ENCODE data around the gene EPN2.
A peak's percentile ranks its signal among the peaks of the same experiment; 100 is the strongest.

EPN2 gene

DNA sequence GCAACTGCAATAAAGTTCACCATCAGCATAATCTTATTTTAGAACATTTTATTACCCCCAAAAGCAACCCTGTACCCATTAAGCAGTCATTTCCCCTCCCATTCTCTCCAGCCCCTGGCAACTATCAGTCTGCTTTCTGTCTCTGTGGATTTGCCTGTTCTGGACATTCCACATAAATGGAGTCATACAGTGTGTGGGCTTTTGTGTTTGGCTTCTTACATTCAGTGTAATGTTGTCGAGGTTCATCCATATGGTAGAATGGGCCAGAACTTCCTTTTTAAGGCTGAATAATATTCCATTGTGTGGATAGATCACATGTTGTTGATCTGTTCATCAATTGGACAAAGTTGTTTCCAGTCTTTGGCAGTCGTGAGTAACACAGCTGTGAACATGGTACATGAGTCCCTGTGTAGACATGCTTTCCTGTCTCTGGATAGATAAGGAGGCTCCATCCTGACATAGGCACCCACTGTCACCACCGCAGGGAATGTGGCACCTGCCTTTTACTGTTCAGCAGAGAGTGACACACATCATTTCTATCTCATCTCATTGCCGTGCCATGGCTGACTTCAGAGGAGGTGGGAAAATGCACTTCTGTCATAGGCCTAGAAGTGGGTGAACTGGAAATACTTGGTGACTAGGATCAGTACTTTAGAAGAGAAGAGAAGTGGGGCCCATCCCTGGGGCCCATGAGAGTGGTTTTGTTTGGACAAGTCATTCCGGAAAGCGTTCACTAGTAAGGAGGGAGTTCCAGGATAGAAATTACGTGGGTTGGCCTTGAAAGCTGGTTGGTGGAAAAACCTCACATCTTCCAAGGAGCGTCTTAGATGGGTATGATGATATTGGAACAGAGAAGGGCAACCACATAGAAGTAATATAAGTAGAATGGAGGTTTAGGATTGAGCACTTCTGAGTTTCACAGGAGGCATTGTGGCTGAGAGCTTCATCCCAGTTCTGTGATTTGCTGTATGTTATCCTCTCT is 25.8 kb downstream of the EPN2 start:
- TF ChIP-seq, protein P1, sequence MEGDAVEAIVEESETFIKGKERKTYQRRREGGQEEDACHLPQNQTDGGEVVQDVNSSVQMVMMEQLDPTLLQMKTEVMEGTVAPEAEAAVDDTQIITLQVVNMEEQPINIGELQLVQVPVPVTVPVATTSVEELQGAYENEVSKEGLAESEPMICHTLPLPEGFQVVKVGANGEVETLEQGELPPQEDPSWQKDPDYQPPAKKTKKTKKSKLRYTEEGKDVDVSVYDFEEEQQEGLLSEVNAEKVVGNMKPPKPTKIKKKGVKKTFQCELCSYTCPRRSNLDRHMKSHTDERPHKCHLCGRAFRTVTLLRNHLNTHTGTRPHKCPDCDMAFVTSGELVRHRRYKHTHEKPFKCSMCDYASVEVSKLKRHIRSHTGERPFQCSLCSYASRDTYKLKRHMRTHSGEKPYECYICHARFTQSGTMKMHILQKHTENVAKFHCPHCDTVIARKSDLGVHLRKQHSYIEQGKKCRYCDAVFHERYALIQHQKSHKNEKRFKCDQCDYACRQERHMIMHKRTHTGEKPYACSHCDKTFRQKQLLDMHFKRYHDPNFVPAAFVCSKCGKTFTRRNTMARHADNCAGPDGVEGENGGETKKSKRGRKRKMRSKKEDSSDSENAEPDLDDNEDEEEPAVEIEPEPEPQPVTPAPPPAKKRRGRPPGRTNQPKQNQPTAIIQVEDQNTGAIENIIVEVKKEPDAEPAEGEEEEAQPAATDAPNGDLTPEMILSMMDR (IDR thresholded peaks at IDR 0.05; ENCODE audit: insufficient read depth, low read depth, low read length, missing control alignments), result no peak
- no peak overlapping the region for H3K4me3 ChIP-seq (ENCODE audit: low read length)
- peak; percentile 95 for DNase-seq (ENCODE audit: low read depth)

- no peak overlapping the region for H3K4me3 ChIP-seq (ENCODE audit: low read length)
- peak; percentile 63 for DNase-seq (ENCODE audit: low read depth)
- TF ChIP-seq, protein P1 (IDR thresholded peaks at IDR 0.05; ENCODE audit: insufficient read depth, low read depth, low read length, missing control alignments), result no peak
Measured at GRCh38 chr17:19263641-19264051, 26.5 kb downstream of the EPN2 start.

DNA sequence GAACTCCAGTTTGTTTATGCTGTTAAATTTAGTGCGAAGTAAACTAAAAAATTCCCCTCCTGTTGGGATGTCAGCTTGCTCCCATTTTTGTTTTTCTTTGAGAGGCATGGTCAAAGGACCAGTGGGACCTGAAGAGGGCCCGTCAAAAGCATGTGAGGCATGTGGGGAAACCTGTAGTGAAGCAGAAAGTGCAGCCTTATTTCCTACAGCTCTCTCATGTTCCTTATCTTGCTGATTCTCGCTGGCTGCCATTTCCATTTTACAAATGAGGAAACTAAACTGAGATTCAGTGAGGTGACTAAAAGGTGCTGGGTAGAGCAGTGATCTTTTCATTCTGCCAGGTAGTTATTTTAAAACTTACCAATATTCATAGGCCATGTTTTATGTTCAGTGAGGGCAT is 27.1 kb downstream of the EPN2 start:
- H3K4me3 ChIP-seq (ENCODE audit: low read length), result no peak overlapping the region
- TF ChIP-seq, protein P1 (IDR thresholded peaks at IDR 0.05; ENCODE audit: insufficient read depth, low read depth, low read length, missing control alignments), result no peak
- no peak for DNase-seq (ENCODE audit: low read depth)

GRCh38 chr17:19264681-19265080 is 27.5 kb downstream of the EPN2 start:
- TF ChIP-seq, protein P1 (IDR thresholded peaks at IDR 0.05; ENCODE audit: insufficient read depth, low read depth, low read length, missing control alignments), result no peak

DNA sequence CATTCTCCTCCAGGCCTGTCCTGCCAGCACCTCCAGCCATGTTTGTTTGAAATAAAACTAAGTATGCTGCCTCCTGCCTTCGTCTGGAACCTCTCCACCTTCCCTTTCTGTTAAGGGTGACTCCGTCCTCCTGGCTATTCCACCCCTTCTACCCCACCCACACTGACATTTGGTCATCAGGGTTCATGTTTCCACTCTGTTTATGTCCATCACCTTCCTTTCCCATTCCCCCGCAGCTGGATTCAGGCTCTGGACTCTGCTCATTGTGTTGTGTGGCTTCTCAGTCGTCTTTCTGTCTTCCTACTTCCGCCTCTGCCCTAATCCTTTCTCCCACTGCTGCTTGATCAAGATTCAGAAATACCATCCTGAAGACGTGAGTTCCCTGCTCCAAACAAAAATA is 28.6 kb downstream of the EPN2 start:
- TF ChIP-seq, protein P1 (IDR thresholded peaks at IDR 0.05; ENCODE audit: insufficient read depth, low read depth, low read length, missing control alignments), result no peak
- no peak for DNase-seq (ENCODE audit: low read depth)

More at GRCh38 chr17:19264681-19265080, 27.5 kb downstream of the EPN2 start:
- no peak for DNase-seq (ENCODE audit: low read depth)
- H3K4me3 ChIP-seq (ENCODE audit: low read length), result no peak overlapping the region

GRCh38 chr17:19268611-19269010 is 31.4 kb downstream of the EPN2 start:
- TF ChIP-seq, protein P1 (IDR thresholded peaks at IDR 0.05; ENCODE audit: insufficient read depth, low read depth, low read length, missing control alignments), result no peak
- DNase-seq (ENCODE audit: low read depth), result no peak
- H3K4me3 ChIP-seq (ENCODE audit: low read length), result no peak overlapping the region

More for the DNA sequence above, 28.6 kb downstream of the EPN2 start:
- H3K4me3 ChIP-seq (ENCODE audit: low read length), result no peak overlapping the region
